GM18505 (cell line): ENCODE data around the gene RSPH1.

ENCODE experiments used
- ATAC-seq: cut with Tn5 transposase; IDR thresholded peaks from one replicate; pipeline ENCODE4 v1.9.1; 2021; ENCODE audit not compliant: unreplicated experiment
- POLR2A ChIP-seq: IDR thresholded peaks from 4 replicates; pipeline ENCODE4 v1.6.1; 2011; ENCODE audit warnings: borderline replicate concordance; ENCODE audit not compliant: insufficient read depth, insufficient read length; ENCODE audit errors: extremely low read depth

The RSPH1 gene

DNA sequence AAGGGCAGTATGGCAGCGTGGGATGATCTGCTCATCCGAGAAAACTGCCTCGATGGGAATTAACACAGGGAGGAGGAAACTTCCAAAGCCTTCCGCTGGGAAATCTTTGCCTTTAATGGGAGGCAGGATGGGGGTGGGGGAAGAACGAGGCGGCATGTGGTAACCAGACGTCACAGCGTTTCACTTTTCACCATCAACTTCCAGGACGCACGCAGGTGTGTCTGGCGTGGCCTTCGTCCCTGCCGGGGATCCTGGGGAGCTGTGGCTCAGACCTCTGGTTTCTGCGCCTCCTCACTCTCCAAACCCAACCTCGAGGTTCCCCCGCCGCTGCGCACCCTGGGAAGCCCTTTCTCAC lies 282 bp downstream of the RSPH1 start:
- no peak for TF ChIP-seq POLR2A
- no peak for ATAC-seq

DNA sequence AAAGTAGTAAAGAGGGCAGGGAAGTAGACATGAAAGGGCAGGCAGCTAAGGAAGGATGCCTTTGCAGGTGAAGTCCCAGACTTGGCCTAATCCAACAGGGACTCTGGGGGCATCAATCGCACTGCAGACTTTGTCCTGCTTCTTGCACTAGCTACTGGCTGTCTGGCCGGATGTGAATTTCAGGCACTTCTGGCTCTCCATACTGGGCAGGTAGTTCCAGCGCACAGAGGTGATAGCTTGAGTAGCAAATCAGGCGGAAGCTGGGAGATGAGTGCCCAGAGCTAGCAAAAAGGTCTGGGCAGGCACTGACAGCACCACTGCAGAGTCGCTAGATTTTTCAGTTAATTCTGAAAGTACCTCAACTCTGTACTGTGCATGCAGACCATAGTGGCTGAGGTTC lies 997 bp downstream of the RSPH1 start:
- ATAC-seq: no peak

DNA sequence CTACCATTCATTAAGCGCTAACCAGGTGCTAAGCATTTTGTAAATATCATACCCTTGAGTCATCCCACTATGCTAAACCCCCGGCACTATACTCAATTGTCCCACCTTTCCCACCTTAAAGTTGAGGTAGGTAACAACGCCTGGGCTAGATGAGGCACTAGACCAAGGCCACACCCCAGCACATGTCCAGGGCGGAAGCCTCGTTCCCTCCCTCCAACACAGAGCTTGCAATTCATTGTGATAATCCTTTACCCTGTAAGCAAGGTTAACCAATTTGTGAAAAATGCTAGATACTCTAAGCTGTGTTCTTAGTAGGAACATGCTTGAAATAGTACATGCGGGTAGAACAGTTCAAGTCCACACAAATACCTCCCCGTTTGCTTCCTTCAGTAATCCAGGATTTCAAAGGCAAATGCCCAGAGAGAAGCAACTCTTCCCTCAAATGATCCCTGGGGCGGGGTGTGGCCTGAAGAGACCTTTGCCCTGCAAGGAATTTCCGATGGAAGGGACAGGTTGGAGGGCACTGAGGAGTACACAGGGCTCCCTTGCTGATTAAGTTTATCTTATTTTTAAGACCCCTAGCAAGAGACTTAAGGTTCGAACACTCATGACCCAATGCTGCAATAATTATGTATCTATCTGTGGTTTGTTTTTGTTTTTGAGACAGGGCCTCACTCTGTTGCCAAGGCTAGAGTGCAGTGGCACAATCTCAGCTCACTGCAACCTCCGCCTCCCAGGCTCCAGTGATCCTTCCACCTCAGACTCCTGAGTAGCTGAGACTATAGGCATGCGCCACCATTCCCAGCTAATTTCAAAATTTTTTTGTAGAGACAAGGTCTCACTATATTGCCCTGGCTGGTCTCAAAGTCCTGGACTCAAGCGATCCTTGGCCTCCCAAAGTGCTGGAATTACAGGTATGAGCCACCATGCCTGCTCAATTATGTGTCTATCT lies 2.6 kb downstream of the RSPH1 start:
- no peak for ATAC-seq
- no peak for TF ChIP-seq POLR2A

More for the DNA sequence above, 997 bp downstream of the RSPH1 start:
- no peak for TF ChIP-seq POLR2A

DNA sequence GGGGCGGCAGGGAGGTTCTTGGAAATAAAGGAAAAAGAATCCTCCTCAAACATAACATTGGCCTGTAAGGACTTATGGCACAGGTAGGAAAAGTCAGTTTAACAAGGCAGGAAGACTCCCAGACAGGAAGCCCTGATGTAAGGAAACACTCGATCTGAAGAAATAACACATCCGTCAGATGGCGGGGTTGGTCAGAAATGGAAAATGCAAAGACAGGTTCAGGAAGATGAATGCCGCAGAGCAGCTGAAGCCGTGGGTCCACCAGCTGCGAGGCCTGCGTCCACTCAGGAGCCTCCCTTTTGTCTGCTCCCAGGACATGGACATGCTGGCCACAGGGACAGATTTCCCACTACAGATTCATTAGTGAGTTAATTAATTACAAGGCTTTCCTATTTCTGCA lies 3.8 kb downstream of the RSPH1 start:
- no peak for ATAC-seq
- TF ChIP-seq POLR2A: no peak

DNA sequence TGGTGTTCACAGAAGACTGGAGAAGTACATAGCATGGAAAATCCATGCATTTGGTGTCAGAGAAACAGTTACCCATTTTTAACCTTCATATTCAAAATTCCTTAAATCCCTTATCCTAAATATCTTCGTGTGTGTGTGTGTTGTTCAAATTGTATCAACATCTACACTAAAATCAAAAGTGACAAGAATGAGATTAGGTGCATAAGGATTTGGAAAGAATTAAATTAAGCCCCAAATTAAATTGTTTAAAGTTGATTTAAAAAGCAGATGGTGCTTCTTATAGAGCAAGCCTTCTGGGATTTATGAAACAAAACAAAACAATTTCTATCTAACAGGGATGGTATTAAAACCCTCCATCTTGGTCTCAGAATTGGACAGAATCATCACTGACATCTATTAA lies 4.7 kb downstream of the RSPH1 start:
- no peak for TF ChIP-seq POLR2A
- ATAC-seq: no peak

DNA sequence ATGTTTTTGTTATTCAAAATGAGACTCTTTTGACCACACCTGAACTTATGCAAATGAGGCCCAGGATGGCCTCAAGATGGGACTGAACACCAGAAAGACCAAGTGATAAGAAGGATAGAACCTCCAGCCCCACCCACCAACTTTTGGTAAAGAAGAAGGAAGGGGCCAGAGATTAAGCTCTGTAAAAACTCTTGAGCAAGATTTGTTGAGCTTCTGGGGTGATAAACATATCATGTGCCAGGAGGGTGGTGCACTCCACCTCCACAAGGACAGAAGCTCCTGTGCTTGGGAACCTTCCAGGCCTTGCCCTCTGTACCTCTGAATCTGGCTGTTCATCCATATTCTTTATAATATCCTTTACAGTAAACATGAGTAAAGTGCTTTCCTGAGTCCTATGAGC lies 5.3 kb downstream of the RSPH1 start:
- ATAC-seq: no peak
- no peak for TF ChIP-seq POLR2A

DNA sequence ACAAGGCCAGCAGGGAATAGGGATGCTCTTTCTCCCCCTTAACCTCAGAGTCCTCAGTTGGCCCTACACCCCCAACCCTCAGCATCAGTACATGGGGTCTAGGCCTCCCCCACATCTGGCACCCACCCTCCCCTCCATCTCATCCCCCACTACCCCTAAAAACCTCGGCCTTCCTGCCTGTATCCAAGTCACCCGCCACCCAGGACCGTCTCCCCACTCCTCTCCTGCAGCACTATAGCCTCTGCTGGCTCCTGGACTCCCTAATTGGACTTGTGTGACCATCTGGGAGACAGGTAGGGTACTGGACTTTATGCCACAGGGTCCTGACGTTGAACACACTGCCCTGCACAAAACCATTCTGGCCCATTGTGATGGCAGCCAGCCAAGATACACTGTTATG lies 6.0 kb downstream of the RSPH1 start:
- no peak for TF ChIP-seq POLR2A
- ATAC-seq: no peak

DNA sequence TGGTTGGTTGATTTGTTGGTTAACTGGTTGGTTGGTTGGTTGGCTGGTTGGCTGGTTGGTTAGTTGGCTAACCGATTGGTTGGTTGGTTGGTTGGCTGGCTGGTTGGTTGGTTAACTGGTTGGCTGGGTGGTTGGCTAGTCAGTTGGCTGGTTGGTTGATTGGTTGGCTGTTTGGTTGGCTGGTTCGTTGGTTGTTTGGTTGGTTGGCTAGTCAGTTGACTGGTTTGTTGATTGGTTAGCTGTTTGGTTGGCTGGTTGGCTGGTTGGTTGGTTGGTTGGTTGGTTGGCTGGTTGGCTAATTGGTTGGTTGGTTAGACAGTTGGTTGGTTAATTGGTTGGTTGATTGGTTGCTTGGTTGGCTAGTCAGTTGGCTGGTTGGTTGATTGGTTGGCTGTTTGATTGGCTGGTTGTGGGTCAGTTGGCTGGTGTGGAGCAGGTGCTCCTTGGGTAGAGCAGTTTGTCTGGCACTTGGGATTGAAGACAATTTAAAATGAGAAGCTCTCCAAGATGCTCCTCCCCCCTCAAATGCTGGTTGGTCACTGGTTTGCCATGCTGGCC lies 6.9 kb downstream of the RSPH1 start:
- no peak for ATAC-seq

DNA sequence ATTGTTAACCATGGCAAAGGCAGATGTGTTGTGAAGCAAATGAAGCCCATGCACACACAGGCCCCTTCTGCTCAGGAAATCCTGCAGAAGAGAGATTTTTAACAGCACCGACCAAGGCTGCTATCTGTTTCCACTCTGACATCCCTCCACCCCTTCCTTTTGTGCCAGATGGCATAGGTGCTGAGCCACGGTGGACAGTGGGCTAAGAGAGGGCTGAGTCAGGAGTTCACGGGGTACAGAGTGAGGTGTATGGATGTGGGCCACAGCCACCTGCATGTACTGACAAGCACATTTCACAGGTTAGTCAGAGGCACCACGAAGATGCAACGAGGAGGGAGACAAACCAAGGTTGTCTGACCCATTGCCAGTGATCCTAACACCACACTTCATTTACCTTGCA lies 9.5 kb downstream of the RSPH1 start:
- no peak for TF ChIP-seq POLR2A
- ATAC-seq: no peak

More for the DNA sequence above, 6.9 kb downstream of the RSPH1 start:
- TF ChIP-seq POLR2A: no peak

DNA sequence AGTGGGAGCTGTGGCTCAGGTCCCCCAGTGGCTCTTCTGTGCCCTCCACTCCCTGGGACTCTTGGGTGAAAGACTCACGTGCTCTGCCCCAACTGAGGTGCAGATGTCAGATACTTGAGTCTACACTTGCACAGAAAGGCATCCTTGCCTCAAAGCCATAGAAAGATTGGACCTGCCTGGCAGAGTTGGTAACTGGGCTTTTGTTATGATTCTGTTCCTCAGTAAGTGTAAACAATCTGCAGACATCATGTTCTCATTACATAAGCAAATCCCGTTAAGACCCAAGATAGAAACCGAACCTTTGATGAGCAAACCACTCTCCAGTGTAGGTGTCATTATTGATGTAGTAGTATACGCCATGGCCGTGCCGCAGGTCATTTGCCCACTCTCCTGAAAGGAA lies 10.0 kb downstream of the RSPH1 start:
- no peak for TF ChIP-seq POLR2A
- ATAC-seq: no peak

DNA sequence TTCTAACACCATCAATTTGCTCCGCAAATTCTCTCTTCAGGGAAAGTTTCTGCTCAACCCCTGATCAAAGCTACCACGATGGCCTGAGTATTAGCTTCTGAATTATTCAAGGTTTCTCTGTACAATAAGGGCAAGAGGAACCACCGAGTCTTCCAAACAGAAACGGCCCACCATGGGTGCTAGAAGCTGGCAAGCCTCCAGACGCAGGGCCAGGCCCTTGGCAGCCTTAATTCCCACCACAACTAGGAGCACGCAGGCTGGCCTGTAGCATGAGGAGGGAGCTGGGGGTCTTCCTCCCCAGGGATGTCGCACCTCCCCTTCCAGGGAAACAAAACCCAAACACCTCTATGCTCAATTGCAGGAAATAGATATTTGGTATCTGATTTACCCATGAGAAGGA lies 11.1 kb downstream of the RSPH1 start:
- TF ChIP-seq POLR2A: no peak
- no peak for ATAC-seq

DNA sequence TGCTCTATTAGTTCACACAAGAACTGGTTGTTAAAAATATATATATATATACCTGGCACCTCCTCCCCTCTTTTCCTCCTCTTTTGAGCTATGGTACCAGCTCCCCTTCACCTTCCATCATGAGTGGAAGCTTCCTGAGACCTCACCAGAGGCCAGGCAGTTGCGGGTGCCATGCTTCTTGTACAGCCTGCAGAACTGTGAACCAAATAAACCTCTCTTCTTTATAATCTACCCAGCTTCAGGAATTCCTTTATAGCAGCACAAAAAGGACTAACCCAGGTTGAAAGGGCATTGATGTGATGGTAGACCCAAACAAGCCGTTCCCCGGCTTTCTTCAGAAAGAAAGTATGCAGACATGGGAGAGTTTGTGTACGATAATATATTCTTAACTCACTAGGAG lies 14.9 kb downstream of the RSPH1 start:
- ATAC-seq: no peak
- no peak for TF ChIP-seq POLR2A

DNA sequence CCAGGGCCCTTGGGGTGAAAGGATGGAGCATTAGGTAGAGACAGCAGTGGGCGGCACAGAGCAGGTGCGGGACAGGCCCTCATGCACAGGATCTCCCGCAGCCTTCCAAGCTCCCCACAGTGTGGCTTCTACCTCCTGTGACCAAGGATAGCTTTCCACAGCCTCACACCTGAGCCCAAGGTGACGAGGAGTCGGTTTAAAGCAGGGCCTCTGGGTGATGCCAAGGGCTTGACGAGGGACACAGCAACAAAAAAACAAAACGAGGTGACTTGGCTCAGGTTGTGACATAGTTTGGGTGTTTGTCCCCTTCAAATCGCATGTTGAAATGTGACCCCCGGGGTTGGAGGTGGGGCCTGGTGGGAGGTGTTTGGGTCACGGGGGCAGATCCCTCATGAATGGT lies 15.3 kb downstream of the RSPH1 start:
- TF ChIP-seq POLR2A: no peak
- no peak for ATAC-seq

DNA sequence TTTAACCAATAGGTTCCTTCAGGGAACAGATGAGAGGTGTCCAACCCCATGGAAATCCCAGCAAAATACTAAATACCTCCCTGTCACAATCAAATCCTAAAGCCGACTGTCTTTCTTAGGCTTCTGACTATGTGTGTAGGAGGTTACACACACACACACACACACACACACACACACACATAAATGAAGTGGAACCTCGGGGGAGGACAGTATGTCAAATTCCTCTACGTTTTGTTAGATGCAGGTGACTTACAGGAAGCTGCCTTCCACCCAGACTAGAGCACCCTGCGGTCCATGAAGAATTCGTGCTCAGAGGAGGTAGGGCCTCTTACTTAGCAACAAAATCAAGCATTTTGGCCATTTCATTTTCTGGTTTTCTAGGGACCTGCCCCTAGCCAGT lies 16.4 kb downstream of the RSPH1 start:
- no peak for TF ChIP-seq POLR2A
- no peak for ATAC-seq
